Measurements from ENCODE around the gene ANK2.
"Not testable (repeated sequence)": the region's sequence is repeated elsewhere in the genome, so short reads cannot be mapped to it uniquely, and the experiment has no call there.

ANK2 gene

DNA sequence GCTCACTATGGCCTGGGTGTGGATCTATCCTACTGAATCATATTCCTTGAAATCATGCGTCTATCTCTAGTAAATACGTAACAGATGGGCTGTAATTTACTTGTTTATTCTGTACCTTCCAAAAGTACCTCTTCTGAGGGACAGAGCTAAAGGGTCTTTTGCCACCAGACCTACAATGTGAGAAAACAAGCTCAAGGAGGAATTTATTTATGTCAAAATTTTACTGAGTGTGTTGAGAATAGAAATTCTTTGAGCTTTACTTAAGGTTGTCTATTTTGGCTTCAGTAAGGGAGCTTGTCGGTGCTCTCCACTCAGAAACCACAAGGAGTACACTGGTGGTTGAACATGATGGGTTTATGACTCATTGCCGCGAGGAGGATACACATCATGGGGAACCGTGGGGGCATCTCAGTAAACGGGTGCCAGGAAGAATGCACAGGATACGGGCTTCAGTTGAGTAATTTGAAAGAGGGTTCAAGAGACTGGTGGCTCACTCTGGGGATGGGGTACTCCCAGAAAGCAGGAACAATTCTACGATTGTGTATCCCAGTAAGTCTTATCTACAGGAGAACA lies 3.0 kb downstream of the ANK2 start:
- no peak for DNase-seq

- no peak for DNase-seq
Measured at GRCh38 chr4:113053883-113054282, 4.4 kb downstream of the ANK2 start.

- DNase-seq, result no peak
Measured at GRCh38 chr4:113056318-113056717, 6.9 kb downstream of the ANK2 start.

GRCh38 chr4:113057891-113058290 lies 8.4 kb downstream of the ANK2 start:
- no peak for DNase-seq

GRCh38 chr4:113059449-113060182 lies 10.2 kb downstream of the ANK2 start:
- DNase-seq, result no peak

- DNase-seq, result no peak
Measured at GRCh38 chr4:113060853-113061252, 11.4 kb downstream of the ANK2 start.

- no peak for DNase-seq
Measured at GRCh38 chr4:113064244-113064643, 14.8 kb downstream of the ANK2 start.

GRCh38 chr4:113065629-113066028 lies 16.2 kb downstream of the ANK2 start:
- no peak for DNase-seq

- DNase-seq, result not testable (repeated sequence)
Measured at GRCh38 chr4:113068771-113069170, 19.3 kb downstream of the ANK2 start.

GRCh38 chr4:113069212-113069892 lies 19.9 kb downstream of the ANK2 start:
- DNase-seq, result no peak

DNA sequence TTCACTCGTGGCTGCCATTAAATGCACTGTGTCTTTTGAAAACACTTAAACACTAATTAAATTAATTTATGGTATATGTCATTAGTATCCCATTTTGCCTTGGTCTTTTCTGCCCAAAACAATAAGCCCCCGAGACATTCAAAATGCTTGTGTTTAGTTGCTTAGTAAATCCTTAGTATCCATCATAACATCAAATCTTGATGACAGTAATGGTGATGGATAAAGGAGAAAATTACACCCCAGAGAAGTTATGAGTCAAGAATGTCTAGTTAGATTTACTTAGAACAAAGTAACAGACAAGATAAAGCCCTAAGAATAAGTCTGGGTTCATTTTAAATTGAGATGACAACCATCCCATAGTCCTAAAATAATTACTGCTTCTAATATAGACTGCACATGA lies 21.3 kb downstream of the ANK2 start:
- no peak for DNase-seq

DNA sequence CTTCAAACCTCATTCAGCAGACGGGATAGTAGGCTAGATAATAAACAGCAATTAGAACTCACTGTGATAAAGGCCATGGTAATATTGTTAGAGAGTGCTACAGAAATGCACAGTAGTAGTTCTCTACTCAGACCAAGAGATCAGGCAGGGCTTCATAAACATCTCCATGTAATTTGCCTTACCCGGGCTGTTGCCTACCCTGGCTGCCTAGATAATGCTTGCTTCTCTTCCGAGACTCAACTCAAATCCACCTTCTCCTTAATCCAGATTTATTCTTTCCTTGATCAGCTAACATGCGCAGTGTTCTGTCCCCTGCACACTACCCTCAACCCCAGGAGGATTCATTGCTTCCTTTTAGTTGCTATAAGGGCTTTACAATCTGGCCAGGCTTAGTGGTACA lies 21.8 kb downstream of the ANK2 start:
- DNase-seq, result no peak

GRCh38 chr4:113071805-113072204 lies 22.4 kb downstream of the ANK2 start:
- no peak for DNase-seq

- DNase-seq, result no peak
Measured at GRCh38 chr4:113073451-113074005, 24.1 kb downstream of the ANK2 start.

GRCh38 chr4:113077575-113077974 lies 28.1 kb downstream of the ANK2 start:
- no peak for DNase-seq

GRCh38 chr4:113078066-113078465 lies 28.6 kb downstream of the ANK2 start:
- no peak for DNase-seq

- DNase-seq, result no peak
Measured at GRCh38 chr4:113080050-113080449, 30.6 kb downstream of the ANK2 start.

GRCh38 chr4:113080624-113081023 lies 31.2 kb downstream of the ANK2 start:
- no peak for DNase-seq

DNA sequence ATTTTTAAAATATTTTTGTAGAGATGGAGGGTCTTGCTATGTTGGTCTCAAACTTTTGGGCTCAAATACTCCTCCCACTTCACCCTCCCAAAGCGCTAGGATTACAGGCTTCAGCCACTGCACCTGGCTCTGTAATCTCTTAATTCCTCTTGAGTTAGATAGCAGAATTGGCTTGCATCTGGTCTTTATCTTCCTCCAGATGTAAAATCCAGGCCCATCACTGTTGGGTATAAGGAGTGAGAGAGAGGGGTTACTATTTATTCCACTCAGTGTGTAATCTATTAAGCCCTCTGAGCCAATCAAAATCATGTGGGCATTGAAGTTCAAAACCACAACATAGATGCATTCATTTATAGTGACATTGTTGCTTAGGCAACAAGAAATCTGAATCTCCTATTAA lies 33.9 kb downstream of the ANK2 start:
- no peak for DNase-seq

- no peak for DNase-seq
Measured at GRCh38 chr4:113086172-113086695, 36.8 kb downstream of the ANK2 start.

DNA sequence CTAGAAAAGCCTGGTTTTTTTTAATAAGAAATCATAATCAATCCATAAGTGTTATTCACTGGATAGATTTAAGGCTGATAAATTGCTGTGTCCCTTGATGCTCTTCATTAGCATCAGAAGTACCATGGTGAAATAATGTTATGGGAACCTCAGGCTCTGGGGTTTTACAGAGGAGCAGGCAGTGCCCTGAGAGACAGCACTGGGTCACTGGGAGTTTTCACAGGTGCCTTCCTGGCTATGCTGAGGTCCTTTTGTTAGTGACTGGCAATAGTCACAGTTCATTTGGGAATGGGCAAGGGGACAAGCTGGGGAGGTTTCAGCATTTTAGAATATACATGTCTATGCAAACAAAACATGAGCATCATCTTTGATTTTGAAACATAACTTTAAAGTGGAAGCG lies 38.6 kb downstream of the ANK2 start:
- DNase-seq, result no peak

DNA sequence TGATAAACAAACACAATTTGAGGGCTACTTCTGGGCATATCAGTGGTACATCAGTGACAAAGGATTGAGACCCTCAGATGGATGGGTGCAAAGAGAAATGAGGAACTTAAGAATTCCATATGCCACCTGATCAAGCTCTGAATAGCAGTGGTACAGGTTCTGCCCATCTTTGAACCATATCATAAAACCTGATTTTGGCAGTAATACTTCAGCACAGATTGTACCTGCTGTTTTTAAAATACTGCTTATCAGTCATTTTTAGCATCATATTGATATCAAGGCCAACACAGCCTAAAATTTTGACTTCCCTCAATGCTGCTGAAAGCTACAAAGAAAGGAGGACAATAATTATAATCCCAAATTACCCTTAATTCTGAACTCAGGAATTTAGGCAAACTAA lies 41.5 kb downstream of the ANK2 start:
- DNase-seq, result no peak

DNA sequence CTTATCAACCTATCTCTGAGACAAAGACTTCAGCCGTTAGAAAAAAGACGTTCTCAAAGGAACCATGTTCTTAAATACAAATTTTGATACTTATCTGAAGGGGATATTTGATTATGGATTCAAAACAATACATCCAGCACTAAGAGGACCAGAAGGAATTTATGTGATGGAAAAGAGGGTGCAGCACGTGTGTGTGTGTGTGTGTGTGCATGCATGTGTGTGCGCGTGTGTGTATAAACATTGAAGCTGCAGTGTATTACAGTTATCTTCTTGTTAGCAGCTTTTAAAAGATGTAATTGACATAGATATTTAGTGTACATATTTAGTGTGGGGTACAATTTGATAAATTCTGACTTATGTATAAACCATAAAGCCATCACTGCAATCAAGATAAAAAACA lies 44.9 kb downstream of the ANK2 start:
- DNase-seq, result no peak

- DNase-seq, result no peak
Measured at GRCh38 chr4:113094802-113095201, 45.3 kb downstream of the ANK2 start.

Measured in bone marrow (tissue), 2 donors.